PC-3 (cell line): ENCODE measurements around the gene ARHGAP12. TPM values are rescaled to one million over a fixed set of nuclear protein-coding genes. Genes with fewer than 3 reads are reported as not detected.

ENCODE experiments used
- ATAC-seq: fragments of 200-7000 bp; cut with Tn5 transposase; 2 replicates; pipeline ENCODE4 v1.9.1; 2020; ENCODE audit warnings: mild to moderate bottlenecking, moderate library complexity
- BruUV-seq: library from RNA; stranded (reverse); fragments of 400-500 nt; replicated peaks from 2 replicates; lab custom pipeline; 2021; lab: Mats Ljungman, UMichigan
- CTCF ChIA-PET: fragments of 300-600 bp; sonication (Branson Sonifier 250); formaldehyde crosslinking; loops from one replicate; lab custom pipeline; 2022; ENCODE audit warnings: antibody characterized with exemption; lab: Charles Lee
- POLR2A ChIA-PET: fragments of 300-600 bp; sonication (Branson Sonifier 250); formaldehyde crosslinking; loops from one replicate; lab custom pipeline; 2022; ENCODE audit warnings: antibody characterized with exemption; ENCODE audit not compliant: unreplicated experiment; lab: Charles Lee
- DNase-seq: peaks from one replicate; pipeline ENCODE4 v3.0.0-alpha.2; 2015
- H2AFZ ChIP-seq: fragments of 300-600 bp; sonication (generic); 2 replicates; pipeline ENCODE4 v1.6.0; 2016; ENCODE audit warnings: antibody characterized with exemption, low read length
- H3F3A ChIP-seq: fragments of 300-600 bp; sonication (generic); one replicate; pipeline ENCODE4 v1.6.0; 2017; ENCODE audit warnings: antibody characterized with exemption, low read length, control low read depth, mild to moderate bottlenecking; ENCODE audit not compliant: unreplicated experiment
- H3K27ac ChIP-seq: fragments of 300-600 bp; sonication (generic); 2 replicates; pipeline ENCODE4 v1.5.1; 2016; ENCODE audit warnings: mild to moderate bottlenecking, low read length
- H3K27me3 ChIP-seq: fragments of 300-600 bp; sonication (generic); 2 replicates; pipeline ENCODE4 v1.6.1; 2016; ENCODE audit warnings: low read length, mixed read lengths
- H3K36me3 ChIP-seq: fragments of 300-600 bp; sonication (generic); 2 replicates; pipeline ENCODE4 v1.6.1; 2016; ENCODE audit warnings: low read depth, mixed run types, low read length, mixed read lengths
- H3K4me1 ChIP-seq: fragments of 300-600 bp; sonication (generic); 2 replicates; pipeline ENCODE4 v1.5.1; 2016; ENCODE audit warnings: low read length; ENCODE audit not compliant: insufficient read depth
- H3K4me2 ChIP-seq: fragments of 300-600 bp; sonication (generic); 2 replicates; pipeline ENCODE4 v1.6.0; 2016; ENCODE audit warnings: low read length
- H3K4me3 ChIP-seq: fragments of 300-600 bp; sonication (generic); 2 replicates; pipeline ENCODE4 v1.5.1; 2016; ENCODE audit warnings: mild to moderate bottlenecking, low read length, mixed read lengths
- H3K79me2 ChIP-seq: fragments of 300-600 bp; sonication (generic); 2 replicates; pipeline ENCODE4 v1.6.1; 2017; ENCODE audit warnings: low read length, mixed read lengths
- H3K9ac ChIP-seq: fragments of 300-600 bp; sonication (generic); 2 replicates; pipeline ENCODE4 v1.6.0; 2016; ENCODE audit warnings: mild to moderate bottlenecking, low read length
- H3K9me2 ChIP-seq: fragments of 300-600 bp; sonication (generic); replicated peaks from 2 replicates; pipeline ENCODE4 v1.6.1; 2016; ENCODE audit warnings: mixed run types, low read length, mixed read lengths
- H3K9me3 ChIP-seq: fragments of 300-600 bp; sonication (generic); 2 replicates; pipeline ENCODE4 v1.6.1; 2016; ENCODE audit warnings: low read length, mixed read lengths
- H4K20me1 ChIP-seq: fragments of 300-600 bp; sonication (generic); 2 replicates; pipeline ENCODE4 v1.6.1; 2016; ENCODE audit warnings: low read length, mixed read lengths
- EZH2 ChIP-seq: fragments of 300-600 bp; sonication (generic); IDR thresholded peaks from one replicate; pipeline ENCODE4 v1.6.1; 2017; ENCODE audit warnings: antibody characterized with exemption, mild to moderate bottlenecking, low read length; ENCODE audit not compliant: unreplicated experiment
- EZH2phosphoT487 ChIP-seq: fragments of 300-600 bp; sonication (generic); IDR thresholded peaks from 2 replicates; pipeline ENCODE4 v1.6.1; 2018; ENCODE audit warnings: mild to moderate bottlenecking, antibody characterized with exemption, low read length, borderline replicate concordance
- intact Hi-C: fragments of 100-400 bp; cut with micrococcal nuclease; formaldehyde crosslinking; loops from 2 replicates; pipeline ENCODE4 v1.9.0; 2023
- total RNA-seq: library from RNA; depleted of rRNA; stranded (reverse); fragments of >200 nt; gene quantifications from 2 replicates; pipeline ENCODE4 v1.2.3, GENCODE V29; 2014
- TF ChIP-seq, protein P1 (sequence below): fragments of 300-600 bp; sonication (generic); conservative IDR thresholded peaks from 2 replicates; pipeline ENCODE4 v1.5.1; 2017; ENCODE audit warnings: antibody characterized with exemption, low read depth, mild to moderate bottlenecking, low read length

ARHGAP12 gene
- total RNA-seq, 1 experiment from 2014 or later: 16.6 TPM

DNA sequence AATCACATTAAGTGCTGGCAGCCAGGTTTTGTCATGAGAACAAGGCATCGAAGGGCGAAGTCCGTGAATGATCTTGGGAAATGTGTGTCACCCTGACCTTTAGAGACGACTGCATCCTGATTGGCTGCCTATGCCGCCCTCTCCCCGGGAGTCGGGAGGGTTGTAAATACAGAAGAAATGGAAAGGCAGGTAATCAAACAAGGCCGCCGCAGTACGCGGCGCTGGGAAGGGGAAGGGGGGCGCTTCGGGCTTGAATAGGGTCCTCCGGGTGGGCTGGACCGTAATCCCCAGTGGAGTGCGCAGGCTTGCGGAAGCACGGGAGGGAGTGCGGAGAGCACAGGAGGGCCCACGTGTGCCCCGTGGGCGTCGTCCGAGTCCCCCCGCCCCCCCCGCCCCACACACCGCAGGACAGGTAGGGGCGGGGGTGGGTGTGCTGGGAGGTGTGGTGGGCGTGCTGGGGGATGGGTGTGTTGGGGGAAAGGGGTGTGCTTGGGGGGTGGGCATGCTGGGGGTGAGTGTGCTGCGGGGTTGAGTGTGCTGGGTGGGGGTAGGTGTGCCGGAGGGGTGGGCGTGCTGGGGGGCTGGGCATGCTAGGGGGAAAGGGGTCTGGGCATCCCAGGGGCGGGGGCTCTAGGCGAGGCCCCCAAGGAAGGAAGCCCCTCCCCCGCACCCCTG lies 169.4 kb downstream of the ARHGAP12 start:
- H3K9me2 ChIP-seq: no peaks in the 10 kb centered on the region
- no TSS peak for BruUV-seq
- H2AFZ ChIP-seq: peak overlapping the region; percentile 78
- H3K9me3 ChIP-seq: no peaks in the 10 kb centered on the region
- H3K27ac ChIP-seq: no peak overlapping the region
- H3K27me3 ChIP-seq: no peaks in the 10 kb centered on the region
- H3K4me3 ChIP-seq: peak overlapping the region; percentile 95
- H4K20me1 ChIP-seq: no peaks in the 10 kb centered on the region
- H3K9ac ChIP-seq: peak overlapping the region; percentile 82
- TF ChIP-seq, protein P1, sequence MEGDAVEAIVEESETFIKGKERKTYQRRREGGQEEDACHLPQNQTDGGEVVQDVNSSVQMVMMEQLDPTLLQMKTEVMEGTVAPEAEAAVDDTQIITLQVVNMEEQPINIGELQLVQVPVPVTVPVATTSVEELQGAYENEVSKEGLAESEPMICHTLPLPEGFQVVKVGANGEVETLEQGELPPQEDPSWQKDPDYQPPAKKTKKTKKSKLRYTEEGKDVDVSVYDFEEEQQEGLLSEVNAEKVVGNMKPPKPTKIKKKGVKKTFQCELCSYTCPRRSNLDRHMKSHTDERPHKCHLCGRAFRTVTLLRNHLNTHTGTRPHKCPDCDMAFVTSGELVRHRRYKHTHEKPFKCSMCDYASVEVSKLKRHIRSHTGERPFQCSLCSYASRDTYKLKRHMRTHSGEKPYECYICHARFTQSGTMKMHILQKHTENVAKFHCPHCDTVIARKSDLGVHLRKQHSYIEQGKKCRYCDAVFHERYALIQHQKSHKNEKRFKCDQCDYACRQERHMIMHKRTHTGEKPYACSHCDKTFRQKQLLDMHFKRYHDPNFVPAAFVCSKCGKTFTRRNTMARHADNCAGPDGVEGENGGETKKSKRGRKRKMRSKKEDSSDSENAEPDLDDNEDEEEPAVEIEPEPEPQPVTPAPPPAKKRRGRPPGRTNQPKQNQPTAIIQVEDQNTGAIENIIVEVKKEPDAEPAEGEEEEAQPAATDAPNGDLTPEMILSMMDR: no peak
- TF ChIP-seq EZH2 (no peak), EZH2phosphoT487 (no peak)
- intact Hi-C loops: no loop called here
- H3F3A ChIP-seq: peaks cover 4% of the 10 kb centered on the region
- ChIA-PET POLR2A (no interaction called here), CTCF (no interaction called here)
- peak overlapping the region; percentile 91 for H3K4me2 ChIP-seq
- no peak for ATAC-seq
- no peaks in the 10 kb centered on the region for H3K36me3 ChIP-seq
- H3K79me2 ChIP-seq: no peaks in the 10 kb centered on the region
- H3K4me1 ChIP-seq: peaks cover 19% of the 10 kb centered on the region
- no peak for DNase-seq

- peaks cover 21% of the 10 kb centered on the region for H3K4me1 ChIP-seq
- no peak overlapping the region for H3K4me2 ChIP-seq
- H3K27ac ChIP-seq: no peak overlapping the region
- ATAC-seq (no peak), DNase-seq (no peak)
- H3K9me2 ChIP-seq: no peaks in the 10 kb centered on the region
- no peaks in the 10 kb centered on the region for H4K20me1 ChIP-seq
- H3K9me3 ChIP-seq: no peaks in the 10 kb centered on the region
- TF ChIP-seq EZH2phosphoT487: no peak
- TF ChIP-seq, protein P1: no peak
- no peak for TF ChIP-seq EZH2
- BruUV-seq: no TSS peak
- no peaks in the 10 kb centered on the region for H3K79me2 ChIP-seq
- no peak overlapping the region for H3K4me3 ChIP-seq
- POLR2A ChIA-PET: no interaction called here
- no peaks in the 10 kb centered on the region for H3K36me3 ChIP-seq
- H3K9ac ChIP-seq: no peak overlapping the region
- H3F3A ChIP-seq: peaks cover 4% of the 10 kb centered on the region
- no peak overlapping the region for H2AFZ ChIP-seq
- H3K27me3 ChIP-seq: no peaks in the 10 kb centered on the region
- intact Hi-C loops: no loop called here
- CTCF ChIA-PET: no interaction called here
Observed at GRCh38 chr10:31758495-31758894, 170.1 kb downstream of the ARHGAP12 start.

- ATAC-seq (no peak), DNase-seq (no peak)
- intact Hi-C loops: no loop called here
- Histone ChIP-seq H3K9ac (no peak overlapping the region), H3K4me2 (no peak overlapping the region), H3K4me1 (peaks cover 21% of the 10 kb centered on the region), H3K4me3 (no peak overlapping the region), H4K20me1 (no peaks in the 10 kb centered on the region), H3K27me3 (no peaks in the 10 kb centered on the region), H3K9me3 (no peaks in the 10 kb centered on the region), H2AFZ (no peak overlapping the region), H3K79me2 (no peaks in the 10 kb centered on the region), H3K27ac (no peak overlapping the region), H3F3A (peaks cover 4% of the 10 kb centered on the region), H3K9me2 (no peaks in the 10 kb centered on the region), H3K36me3 (no peaks in the 10 kb centered on the region)
- TF ChIP-seq, protein P1: no peak
- no peak for TF ChIP-seq EZH2
- no peak for TF ChIP-seq EZH2phosphoT487
- CTCF ChIA-PET: no interaction called here
- no TSS peak for BruUV-seq
- POLR2A ChIA-PET: no interaction called here
Observed at GRCh38 chr10:31757831-31758230, 170.8 kb downstream of the ARHGAP12 start.
